Measurements from ENCODE around the gene TLR3.

- TF ChIP-seq, protein P1, sequence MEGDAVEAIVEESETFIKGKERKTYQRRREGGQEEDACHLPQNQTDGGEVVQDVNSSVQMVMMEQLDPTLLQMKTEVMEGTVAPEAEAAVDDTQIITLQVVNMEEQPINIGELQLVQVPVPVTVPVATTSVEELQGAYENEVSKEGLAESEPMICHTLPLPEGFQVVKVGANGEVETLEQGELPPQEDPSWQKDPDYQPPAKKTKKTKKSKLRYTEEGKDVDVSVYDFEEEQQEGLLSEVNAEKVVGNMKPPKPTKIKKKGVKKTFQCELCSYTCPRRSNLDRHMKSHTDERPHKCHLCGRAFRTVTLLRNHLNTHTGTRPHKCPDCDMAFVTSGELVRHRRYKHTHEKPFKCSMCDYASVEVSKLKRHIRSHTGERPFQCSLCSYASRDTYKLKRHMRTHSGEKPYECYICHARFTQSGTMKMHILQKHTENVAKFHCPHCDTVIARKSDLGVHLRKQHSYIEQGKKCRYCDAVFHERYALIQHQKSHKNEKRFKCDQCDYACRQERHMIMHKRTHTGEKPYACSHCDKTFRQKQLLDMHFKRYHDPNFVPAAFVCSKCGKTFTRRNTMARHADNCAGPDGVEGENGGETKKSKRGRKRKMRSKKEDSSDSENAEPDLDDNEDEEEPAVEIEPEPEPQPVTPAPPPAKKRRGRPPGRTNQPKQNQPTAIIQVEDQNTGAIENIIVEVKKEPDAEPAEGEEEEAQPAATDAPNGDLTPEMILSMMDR (IDR thresholded peaks at IDR 0.05) = no peak
- TF ChIP-seq POLR2A (IDR thresholded peaks at IDR 0.05) = no peak
These were observed 63.0 kb downstream of the TLR3 start for GRCh38 chr4:186131935-186132334.
